SK-N-MC (cell line): ENCODE data around the gene CLNK.

Experiments
- EZH2 ChIP-seq: fragments of 200-600 bp; sonication (generic); IDR thresholded peaks from one replicate; pipeline ENCODE4 v1.6.1; 2017; ENCODE audit warnings: antibody characterized with exemption
- POLR2AphosphoS5 ChIP-seq: IDR thresholded peaks from 2 replicates; pipeline ENCODE4 v1.6.1; 2012; ENCODE audit warnings: mild to moderate bottlenecking, low read depth, low read length, borderline replicate concordance

GRCh38 chr4:10529291-10530136 lies 155.1 kb downstream of the CLNK start:
- TF ChIP-seq POLR2AphosphoS5, result no peak
- no peak for TF ChIP-seq EZH2
